ENCODE results near the gene SIK1.
"Not testable (repeated sequence)": the region's sequence is repeated elsewhere in the genome, so short reads cannot be mapped to it uniquely, and the experiment has no call there.

SIK1 gene

DNA sequence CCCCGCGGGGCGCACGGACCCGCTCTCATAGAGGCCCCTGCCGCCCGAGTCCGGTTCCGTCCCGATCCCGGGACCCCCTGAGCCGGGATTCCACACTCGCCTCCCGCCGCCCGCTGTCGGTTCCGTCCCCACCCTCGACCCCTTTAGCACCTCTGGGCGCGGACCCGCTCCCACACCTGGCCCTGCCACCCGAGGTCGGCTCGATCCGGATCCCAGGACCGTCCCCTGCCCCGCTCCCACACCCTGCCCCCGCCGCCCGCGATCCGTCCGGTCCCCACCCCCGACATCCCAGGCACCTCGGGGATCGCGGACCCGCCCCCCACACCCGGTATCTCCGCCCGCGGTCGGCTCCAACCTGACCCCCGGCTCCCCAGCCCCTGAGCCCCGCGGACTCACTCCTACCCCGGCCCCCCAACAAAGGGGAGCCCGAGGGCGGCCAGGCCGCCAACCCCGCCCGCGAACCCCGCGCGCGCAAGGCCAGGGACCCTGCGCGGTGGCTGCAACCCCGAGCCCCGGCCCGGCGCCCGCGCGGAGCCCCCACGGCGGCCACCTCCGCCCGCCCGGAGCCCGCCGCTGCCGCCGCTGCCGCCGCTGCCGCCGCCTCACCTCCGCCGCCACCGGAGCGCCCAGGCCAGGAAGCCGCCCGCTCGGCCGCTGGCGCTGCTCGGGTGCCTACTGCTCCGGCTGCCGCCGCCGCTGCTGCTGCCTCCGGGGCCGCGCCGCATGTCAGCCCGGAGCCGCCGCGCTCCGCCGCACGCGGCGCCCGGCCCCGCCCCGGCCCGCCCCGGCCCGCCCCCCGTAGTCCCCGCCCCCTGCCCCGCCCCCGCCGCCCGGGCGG lies at the start of gene SIK1:
Gene SIK1, minus strand, starts transcription at position 728 of the 838 bp plus-strand sequence. CDS start 953 bp downstream, outside the sequence.
- not testable (repeated sequence) for DNase-seq

DNA sequence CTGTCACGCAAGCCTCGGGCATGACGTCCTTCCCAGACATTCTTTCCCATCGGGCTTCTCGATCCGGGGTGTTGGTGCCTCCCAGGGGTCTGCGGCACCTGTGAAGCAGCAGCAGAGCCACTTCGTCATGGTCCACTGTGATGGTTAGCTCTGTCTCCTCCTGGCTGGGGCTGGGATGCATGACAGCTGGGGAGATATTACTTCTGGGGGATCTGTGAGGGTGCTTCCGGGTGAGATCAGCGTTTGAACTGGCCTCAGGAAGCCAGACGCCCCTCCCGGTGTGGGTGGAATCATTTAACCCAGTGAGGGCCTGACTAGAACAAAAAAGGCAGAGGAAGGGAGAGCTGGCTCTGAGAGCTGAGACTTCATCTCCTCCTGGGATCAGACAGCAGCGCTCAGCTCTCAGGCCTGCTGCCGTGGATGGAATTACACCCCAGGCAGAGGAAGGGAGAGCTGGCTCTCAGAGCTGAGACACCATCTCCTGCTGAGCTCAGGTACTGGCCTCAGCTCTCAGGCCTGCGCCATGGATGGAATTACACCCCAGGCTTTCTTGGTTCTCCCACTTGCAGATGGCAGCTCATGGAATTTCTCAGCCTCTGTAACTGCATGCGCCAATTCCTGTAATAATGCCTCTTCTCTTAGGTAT lies 44.8 kb upstream of the SIK1 start:
- DNase-seq = not testable (repeated sequence)

DNA sequence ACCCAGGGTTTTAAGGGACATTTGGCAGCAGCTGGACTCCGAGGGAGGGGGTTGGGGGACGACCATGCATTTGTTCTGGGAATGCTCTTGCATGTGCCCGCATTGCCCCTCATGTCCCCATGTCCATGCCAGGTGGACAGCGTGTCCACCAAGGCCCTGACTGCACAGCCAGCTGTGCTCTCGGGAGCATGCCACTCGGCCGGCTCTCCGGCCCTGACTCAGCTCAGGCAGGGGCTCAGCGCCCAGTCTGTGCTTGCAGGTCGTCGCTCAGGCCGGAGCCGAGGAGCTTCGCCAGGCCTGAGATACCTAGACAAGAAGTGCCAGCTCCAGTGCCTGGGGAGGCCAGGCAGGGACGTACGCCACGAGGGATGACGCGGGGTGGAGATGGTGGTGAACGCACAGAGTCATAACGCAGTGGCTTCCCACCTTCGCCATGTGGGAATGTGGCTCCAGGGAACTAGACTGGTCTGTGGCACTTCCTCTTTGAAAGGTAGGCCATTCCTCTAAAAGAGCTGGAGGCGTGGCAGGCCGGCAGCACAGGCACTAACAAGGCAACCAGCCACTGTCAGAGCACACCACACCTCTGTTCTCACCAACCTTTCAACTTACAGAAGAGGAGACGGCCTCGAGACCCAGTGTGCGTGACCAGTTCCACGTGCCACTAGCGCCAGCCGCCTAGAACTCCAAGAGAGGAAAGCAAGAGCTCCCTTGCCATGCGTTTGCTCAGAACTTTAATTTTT lies 43.0 kb upstream of the SIK1 start:
- not testable (repeated sequence) for DNase-seq

DNA sequence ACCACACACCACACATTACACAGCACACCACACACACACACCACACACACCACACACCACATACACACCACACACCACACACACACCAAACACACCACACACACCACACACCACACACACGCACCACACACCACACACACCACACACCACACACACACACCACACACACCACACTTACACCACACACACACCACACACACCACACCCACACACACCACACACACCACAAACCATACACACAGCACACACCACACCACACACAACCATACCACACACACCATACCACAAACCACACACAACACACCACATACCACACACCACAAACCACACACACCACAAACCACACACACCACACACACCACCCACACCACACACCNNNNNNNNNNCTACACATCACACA lies 40.9 kb upstream of the SIK1 start:
- no peak for DNase-seq

DNA sequence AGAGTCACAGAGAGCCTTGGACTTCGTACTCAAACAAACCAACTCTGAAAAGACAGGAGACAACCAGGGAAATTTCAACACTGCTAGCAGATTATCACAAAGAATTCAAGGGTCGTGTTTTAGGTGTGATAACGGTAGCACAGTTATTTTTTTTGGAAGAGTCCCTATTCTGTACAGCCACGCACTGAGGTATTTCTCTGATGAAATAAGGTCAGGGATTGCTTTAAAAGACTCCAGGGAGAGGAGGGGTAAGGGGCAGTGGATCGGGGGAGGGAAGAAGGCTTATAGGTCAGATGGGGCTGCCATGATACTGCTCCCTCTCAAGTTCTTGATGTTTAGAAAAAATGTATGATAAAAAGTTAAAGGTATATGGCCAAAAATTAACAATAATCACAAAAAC lies 38.2 kb upstream of the SIK1 start:
- not testable (repeated sequence) for DNase-seq

DNA sequence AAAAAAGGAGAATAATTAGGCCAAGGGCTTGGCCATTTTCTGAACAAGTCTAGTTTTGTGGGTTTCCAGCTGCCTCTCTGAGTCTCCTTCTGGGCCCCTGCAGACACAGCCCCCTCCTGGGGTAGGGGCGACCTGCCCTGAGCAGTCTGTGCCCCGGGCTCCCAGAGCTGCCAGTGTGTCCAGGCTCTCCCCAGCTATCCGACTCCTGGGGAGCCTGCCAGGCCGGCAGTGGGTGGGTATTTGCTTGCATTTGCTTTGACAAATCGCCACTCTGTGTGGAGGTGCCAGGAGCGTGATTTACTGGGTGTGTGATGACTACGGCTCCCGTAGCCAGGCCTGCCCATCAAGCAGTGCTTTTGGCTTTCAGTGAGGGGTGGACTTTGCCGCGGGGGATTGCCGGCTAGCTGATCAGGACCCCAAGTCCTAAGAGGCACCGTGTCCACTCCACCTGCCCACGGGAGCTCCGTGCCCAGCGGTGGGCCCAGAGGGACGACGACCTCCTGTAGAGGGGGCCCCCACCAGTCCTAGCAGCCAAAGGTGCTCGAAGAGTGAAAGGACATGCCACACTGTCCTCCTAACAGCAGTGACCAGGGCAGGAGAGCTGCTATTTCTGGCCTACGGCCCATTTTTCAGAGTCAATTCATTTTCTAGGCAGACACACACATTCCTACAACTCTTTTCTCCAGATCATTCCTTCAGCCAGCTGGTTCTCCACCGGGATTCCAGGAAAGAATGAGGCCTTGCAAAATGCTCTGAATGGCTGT lies 36.7 kb upstream of the SIK1 start:
- not testable (repeated sequence) for DNase-seq

DNA sequence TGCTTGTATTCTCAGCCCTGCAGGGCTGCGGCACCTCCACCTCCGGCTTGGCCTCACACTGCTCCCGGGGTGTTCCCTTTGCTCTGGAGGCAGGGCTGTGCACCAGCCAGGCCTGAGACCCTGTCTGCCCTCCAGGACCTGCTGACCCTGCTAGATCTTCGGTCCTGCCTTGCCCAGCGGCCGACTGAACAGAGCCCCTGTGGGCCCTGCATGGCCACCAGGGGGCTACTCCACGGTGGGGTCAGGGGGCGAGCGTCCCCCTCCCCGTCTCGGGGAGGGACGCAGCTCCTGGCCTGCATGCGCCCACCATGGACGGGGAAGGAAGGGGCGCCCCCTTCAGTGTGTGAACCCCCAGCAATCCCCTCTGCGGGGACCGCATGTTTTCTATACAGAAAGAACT lies 36.0 kb upstream of the SIK1 start:
- not testable (repeated sequence) for DNase-seq

DNA sequence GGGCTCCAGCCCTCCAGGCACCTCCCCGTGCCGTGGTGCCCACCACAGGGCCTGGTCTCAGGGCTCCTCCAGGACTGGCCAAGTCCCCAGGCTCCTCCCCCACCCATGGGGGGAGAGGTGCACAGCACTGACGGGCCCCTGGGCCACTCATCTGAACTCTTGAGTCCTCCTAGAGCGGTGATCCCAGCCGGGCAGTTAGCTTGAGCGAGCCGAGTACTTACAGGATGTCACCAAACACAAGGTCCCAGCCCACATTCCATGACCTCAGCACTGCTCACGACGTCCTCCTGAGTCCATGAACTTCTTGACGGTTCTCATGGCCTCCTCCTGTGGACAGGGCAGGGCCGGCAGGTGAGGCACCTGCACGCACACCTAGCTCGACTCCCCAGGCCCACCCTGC lies 33.5 kb upstream of the SIK1 start:
- not testable (repeated sequence) for DNase-seq

DNA sequence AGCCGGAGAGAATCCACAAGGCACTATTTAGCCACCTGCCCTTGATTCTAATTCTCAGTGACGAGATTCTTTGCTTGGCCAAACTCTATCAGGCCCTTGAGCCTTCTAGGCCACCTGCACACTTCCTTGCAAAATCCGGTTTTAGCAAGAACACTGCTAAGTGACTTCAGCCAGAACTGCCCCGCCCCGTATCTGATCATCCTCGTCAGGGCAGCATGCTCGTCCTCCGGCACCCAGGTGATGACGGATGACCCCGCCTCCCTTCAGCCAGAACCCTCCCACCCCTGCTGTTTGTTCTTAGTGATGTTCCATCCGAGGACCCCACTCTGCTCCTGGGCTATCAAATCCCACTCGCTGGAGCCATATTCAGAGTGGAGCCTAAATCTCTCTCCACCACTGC lies 32.1 kb upstream of the SIK1 start:
- not testable (repeated sequence) for DNase-seq

DNA sequence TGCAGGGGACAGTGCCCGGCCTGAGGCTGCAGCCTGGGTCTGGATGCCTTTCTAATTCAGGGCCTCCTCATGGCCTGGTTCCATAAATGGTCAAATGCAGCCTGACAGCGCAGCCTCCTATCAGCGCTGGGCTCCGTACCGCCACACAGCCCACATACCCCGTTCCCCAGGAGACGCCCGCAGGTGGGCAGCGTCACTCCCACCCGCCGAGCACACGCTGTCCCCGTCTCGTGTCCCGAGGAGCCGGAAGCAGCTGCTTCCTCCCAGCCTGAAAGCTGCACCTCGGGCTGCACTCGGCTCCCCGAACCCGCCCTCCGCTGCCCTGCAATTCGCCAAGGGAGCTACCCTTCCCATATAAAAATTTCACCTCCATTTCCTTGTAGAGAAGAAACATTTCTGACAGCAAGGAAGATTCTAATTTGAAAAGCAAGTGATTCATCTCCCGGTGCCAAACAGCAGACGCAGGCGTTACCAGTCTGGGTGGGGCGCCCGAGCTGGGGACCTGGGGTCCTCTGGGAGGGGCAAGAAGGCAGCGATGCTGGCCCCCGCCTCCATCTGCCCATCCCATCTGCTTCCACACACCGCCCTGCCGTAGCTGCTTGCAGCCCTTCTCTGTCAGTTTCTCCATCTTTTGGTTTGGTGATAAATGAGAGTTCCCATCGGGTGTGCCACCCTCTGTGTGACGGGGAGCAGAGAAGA lies 29.8 kb upstream of the SIK1 start:
- DNase-seq = not testable (repeated sequence)

DNA sequence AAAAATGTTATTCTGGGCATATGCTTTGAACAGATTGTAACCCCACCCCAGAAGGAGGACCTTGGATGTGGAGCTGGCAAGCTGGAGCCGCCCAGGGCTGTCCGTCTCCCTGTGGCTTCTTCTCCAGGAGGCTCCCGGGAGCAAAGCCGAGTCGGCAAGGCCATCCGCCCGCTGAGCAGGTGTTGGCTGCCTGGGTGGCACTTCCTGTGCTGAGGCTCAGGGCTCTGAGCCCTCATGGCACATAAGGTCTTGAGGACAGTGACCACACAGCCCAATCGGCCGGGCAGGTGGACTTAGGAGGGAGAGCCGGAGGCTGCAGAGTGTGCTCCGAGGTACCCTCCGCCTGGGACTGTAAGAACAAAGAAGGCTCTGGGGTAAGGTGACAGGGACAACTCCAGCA lies 28.8 kb upstream of the SIK1 start:
- not testable (repeated sequence) for DNase-seq

DNA sequence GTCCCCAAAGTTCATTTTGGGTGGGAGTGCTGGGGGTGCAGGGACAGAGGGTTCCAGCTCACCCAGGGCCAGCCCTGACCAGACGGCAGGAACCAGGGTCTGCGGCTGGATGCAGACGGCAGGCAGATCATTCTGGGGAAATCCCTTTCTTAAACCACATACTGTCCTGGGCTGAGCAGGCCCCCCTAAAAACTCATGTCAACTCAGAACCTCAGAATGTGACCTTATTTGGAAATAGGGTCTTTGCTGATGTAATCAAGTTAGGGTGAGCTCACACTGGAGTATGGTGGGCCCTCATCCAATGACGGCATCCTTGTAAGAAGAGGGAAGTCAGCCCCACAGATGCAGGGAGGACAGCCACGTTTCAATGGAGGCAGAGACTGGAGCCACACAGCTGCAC lies 27.2 kb upstream of the SIK1 start:
- DNase-seq = not testable (repeated sequence)

DNA sequence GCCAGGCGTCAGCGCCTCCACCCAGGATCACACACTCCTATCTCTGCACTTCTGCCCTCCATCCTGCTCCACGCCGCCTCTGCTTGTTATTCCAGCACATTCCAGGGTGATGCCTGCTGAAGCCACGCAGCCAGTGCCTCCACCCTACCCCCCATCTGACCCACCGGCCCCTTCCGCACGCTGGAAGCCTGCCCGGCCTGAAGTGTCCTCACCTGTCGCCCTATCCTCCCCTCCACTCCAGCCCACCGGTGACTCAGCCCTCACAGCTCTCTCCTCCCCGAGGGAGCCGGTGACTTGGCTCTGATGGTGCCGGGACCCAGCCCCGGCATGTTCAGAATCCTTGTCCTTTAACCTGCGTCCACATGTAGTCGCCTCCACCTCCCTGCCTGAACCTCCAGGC lies 24.9 kb upstream of the SIK1 start:
- DNase-seq = not testable (repeated sequence)

DNA sequence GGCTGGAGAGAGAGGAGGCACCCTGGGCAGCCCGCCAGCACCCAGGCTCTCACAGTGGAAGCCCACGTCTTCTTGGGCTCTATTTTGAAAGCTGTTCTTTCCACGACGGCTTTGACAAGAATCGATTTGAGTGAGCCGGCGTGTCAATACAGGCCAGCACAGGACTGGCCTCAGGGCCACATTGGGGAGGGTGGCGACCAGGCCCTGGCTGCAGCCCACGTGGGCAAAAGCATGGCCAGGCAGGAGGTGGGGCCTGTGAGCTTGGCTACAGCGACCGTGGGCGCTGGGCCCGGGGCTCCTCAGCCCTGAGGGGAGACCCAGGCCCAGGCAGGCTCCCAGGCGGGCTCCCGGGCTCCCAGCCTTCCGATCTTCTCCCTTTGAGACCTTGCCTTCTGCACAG lies 23.4 kb upstream of the SIK1 start:
- DNase-seq = not testable (repeated sequence)

DNA sequence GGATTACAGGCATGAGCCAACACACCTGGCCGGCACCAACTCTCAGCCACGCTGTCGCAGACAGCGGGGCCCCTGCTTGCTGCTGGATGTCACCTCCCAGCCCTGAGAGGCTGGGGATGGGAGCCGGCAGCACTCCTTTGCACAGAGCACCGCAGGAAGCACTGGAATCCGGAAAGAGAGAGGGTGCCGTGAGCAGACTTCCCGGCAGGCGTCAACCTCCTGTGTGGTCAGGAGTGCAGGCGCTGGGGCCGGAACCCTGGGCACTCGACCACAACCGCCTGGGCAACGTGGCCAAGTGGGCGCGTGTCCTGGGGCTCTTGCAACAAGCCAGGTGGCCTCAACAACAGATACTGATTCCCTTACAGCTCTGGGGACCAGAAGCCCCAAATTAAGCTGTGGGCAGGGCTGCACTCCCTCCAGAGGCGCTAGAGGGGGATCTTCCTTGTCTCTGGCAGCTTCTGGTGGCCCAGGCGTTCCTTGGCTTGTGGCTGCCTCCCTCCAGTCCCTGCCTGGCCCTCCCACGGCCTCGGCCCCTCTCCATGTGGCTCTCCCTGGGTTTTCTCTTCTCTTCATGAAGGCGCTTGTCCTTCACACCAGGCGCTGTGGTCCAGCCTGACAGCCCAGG lies 20.5 kb upstream of the SIK1 start:
- DNase-seq = not testable (repeated sequence)

DNA sequence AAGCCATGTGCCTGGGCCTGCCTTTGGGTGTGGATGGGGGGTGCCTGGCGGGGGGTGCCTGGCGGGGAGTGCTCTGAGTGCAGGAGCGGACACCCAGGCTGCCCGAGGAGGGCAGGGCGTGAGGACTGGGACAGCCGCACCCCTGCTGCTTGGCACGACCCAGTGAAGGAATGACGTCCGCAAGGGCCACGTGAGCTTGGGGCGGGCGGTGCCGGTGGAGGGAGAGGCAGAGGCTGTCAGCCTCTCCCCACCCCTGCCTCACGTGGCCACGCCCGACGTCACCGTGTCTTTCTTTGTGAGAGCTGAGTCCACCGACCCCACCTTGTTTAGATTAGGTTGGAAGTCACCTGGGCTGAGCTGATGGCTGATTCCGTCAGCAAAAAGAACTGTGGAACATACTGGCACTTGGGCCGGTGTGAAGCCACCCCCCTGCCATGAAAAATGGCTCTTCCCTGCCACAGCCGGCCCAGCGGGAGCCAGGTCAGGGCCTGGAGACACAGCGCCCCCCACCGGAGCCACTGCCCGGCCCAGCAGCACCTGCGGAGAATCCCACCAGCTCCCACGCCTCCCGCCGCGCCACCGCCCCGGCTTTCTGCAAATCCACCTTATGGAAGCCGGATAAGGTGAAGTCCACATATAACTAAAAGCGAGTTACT lies 19.5 kb upstream of the SIK1 start:
- not testable (repeated sequence) for DNase-seq

DNA sequence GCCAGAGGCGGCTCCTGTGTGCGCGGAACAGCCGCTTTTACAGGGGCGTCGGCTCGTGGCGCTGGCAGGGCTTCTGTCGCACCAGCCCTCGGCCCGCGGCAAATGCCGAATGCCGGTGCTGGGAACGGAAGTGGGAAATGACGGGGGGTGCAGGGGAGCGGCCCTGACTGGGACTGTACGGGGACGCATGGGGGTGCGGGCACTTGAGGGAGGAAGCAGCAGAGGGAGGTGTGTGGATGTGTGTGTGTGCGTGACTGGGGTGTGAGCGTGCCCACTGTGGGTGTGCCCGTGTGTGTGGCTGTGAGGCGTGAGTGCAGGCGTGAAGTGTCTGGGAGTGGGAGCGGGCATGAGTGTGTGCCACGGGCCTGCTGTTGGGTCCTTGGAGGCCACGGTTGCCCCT lies 17.6 kb upstream of the SIK1 start:
- DNase-seq = not testable (repeated sequence)

DNA sequence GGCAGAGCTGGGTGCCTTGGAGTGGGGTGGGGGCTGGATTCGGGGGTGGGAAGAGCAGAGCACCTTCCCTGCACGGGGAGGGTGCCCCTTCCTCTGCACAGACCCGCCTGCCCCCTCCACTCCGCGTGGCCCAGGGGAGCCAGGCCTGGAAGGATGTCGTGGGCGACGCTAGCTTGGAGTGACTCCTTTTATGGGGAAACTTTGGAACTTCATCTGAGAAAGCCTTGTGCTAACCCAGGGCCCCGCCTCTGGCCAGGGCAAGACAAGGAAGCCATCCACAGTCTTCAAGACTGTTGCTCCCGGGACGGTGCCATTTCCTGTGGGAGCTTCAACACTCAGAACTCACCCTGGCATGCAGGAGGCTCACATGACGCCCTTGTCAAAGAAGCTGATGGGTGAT lies 15.6 kb upstream of the SIK1 start:
- DNase-seq = not testable (repeated sequence)

DNA sequence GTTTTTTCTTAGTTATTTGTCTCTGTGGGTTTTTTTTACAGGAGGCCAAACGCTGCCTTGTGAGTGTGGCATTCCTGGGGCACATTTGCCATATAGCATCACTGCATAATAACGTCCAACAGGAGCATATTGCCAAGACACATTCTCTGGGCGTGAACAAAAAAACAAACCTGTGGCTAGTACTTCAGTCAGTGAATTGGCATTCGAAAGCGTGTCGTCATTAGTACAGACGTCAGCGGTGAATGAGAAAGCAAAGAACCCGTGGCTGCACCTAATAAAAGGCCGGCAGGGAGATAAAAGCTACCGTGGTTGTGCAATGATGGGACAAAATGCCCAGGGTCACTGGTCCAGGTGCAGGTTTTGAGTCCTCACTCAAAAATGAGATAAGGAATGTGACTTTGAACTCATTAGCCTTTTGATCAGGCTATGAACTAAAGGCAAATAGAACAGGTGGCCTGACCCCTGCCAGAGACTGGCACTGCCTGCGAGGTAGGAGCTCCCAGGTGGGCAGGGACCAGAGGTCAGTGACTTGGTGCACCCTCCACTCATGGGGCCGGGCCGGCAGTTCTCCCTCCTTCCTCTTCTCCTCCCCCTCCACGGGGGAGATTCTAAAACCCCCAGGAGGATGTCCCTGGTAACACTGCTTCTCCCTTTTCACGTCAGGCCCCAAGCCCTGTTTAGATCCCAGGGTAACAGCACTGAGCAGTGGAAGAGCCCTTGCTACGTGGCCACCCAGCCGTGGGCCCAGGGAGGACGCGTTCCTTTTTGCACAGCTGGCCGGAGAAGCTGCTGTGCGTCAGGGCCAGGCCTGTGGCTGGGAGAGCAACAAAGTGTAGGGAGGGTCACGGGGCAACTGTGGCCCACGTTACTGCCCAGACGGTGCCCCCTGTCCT lies 14.2 kb upstream of the SIK1 start:
- not testable (repeated sequence) for DNase-seq

All from activated CD4-positive, alpha-beta T cell treated with anti-CD3 and anti-CD28 coated beads for 4 hours (primary cell).